Thyroid gland (tissue), 4 donors: Measurements from ENCODE around the gene ATG9B.

ENCODE experiments used
- CTCF ChIP-seq, 6 experiments: fragments of 200-600 bp in 3 of 6; fragments of 450-650 bp in 3 of 6; sonication (generic) in 3 of 6; IDR thresholded peaks; one replicate each; pipeline ENCODE4 v1.5.1; 2016 to 2019; ENCODE audit warnings: antibody characterized with exemption in 6 of 6, mild to moderate bottlenecking in 2 of 6, inconsistent platforms in 1 of 6, moderate library complexity in 1 of 6
- POLR2A ChIP-seq, 2 donors: fragments of 450-650 bp; IDR thresholded peaks; one replicate each; pipeline ENCODE4 v1.6.1; 2017; ENCODE audit warnings: antibody characterized with exemption in 2 of 2, mild to moderate bottlenecking in 2 of 2, moderate library complexity in 1 of 2

GRCh38 chr7:151008143-151008510 is 16.2 kb downstream of the ATG9B start:
- TF ChIP-seq CTCF (IDR thresholded peaks at IDR 0.05), result no peak
- no peak for TF ChIP-seq POLR2A (IDR thresholded peaks at IDR 0.05)
